OCI-LY3 (cell line): ENCODE results near the gene CACNA1E.

Experiments
- H2AFZ ChIP-seq: fragments of 200-600, 300-600 bp; shearing (Covaris generic); 2 replicates; pipeline ENCODE4 v1.6.0; 2014; ENCODE audit warnings: antibody characterized with exemption, low read depth, low read length
- H3K27ac ChIP-seq: fragments of 200-600, 300-600 bp; sonication (generic); 2 replicates; pipeline ENCODE4 v1.5.1; 2014; ENCODE audit warnings: mild to moderate bottlenecking, low read length, moderate library complexity, mixed read lengths
- H3K27me3 ChIP-seq: fragments of 200-600, 300-600 bp; sonication (generic); 2 replicates; pipeline ENCODE4 v1.6.1; 2014; ENCODE audit warnings: low read depth, low read length, mixed read lengths
- H3K36me3 ChIP-seq: fragments of 200-600, 300-600 bp; sonication (generic); replicated peaks from 2 replicates; pipeline ENCODE3; 2014; ENCODE audit warnings: low read depth, low read length, mixed read lengths
- H3K4me1 ChIP-seq: fragments of 300-600, 200-600 bp; sonication (generic); 2 replicates; pipeline ENCODE4 v1.6.1; 2014; ENCODE audit warnings: low read length, mixed read lengths
- H3K4me2 ChIP-seq: fragments of 200-600, 300-600 bp; sonication (generic); 2 replicates; pipeline ENCODE4 v1.6.1; 2014; ENCODE audit warnings: low read length, mixed read lengths
- H3K4me3 ChIP-seq: fragments of 300-600, 200-600 bp; sonication (generic); 2 replicates; pipeline ENCODE4 v1.5.1; 2014; ENCODE audit warnings: antibody characterized with exemption, mild to moderate bottlenecking, low read length, moderate library complexity
- H3K79me2 ChIP-seq: fragments of 300-600, 200-600 bp; shearing (Covaris generic); 2 replicates; pipeline ENCODE4 v1.6.1; 2014; ENCODE audit warnings: mild to moderate bottlenecking, low read length, mixed read lengths
- H3K9ac ChIP-seq: fragments of 300-600, 200-600 bp; shearing (Covaris generic); 2 replicates; pipeline ENCODE4 v1.6.0; 2014; ENCODE audit warnings: mild to moderate bottlenecking, low read length, moderate library complexity
- H3K9me3 ChIP-seq: fragments of 200-600, 300-600 bp; shearing (Covaris generic); 2 replicates; pipeline ENCODE4 v1.6.1; 2014; ENCODE audit warnings: low read length, mixed read lengths; ENCODE audit not compliant: insufficient read depth
- H4K20me1 ChIP-seq: fragments of 200-600, 300-600 bp; sonication (generic); 2 replicates; pipeline ENCODE4 v1.6.1; 2016; ENCODE audit warnings: low read length, mixed read lengths; ENCODE audit not compliant: insufficient read depth
- EZH2phosphoT487 ChIP-seq: fragments of 200-600 bp; shearing (Covaris generic); IDR thresholded peaks from 2 replicates; pipeline ENCODE4 v1.6.1; 2018; ENCODE audit warnings: antibody characterized with exemption, mixed run types, low read depth
- TF ChIP-seq, protein P1 (sequence below): fragments of 200-600, 300-600 bp; sonication (generic); IDR thresholded peaks from 2 replicates; pipeline ENCODE4 v1.5.1; 2014; ENCODE audit warnings: antibody characterized with exemption, low read length, low read depth

Gene CACNA1E

GRCh38 chr1:181651276-181651675 is 168.0 kb downstream of the CACNA1E start:
- no peaks in the 10 kb centered on the region for H3K79me2 ChIP-seq
- H3K27me3 ChIP-seq: peaks cover 34% of the 10 kb centered on the region
- no peak overlapping the region for H2AFZ ChIP-seq
- H3K4me3 ChIP-seq: no peak overlapping the region
- no peak overlapping the region for H3K9ac ChIP-seq
- no peak overlapping the region for H3K27ac ChIP-seq
- TF ChIP-seq EZH2phosphoT487: no peak
- TF ChIP-seq, protein P1, sequence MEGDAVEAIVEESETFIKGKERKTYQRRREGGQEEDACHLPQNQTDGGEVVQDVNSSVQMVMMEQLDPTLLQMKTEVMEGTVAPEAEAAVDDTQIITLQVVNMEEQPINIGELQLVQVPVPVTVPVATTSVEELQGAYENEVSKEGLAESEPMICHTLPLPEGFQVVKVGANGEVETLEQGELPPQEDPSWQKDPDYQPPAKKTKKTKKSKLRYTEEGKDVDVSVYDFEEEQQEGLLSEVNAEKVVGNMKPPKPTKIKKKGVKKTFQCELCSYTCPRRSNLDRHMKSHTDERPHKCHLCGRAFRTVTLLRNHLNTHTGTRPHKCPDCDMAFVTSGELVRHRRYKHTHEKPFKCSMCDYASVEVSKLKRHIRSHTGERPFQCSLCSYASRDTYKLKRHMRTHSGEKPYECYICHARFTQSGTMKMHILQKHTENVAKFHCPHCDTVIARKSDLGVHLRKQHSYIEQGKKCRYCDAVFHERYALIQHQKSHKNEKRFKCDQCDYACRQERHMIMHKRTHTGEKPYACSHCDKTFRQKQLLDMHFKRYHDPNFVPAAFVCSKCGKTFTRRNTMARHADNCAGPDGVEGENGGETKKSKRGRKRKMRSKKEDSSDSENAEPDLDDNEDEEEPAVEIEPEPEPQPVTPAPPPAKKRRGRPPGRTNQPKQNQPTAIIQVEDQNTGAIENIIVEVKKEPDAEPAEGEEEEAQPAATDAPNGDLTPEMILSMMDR: no peak
- no peaks in the 10 kb centered on the region for H4K20me1 ChIP-seq
- no peaks in the 10 kb centered on the region for H3K36me3 ChIP-seq
- no peak overlapping the region for H3K4me2 ChIP-seq
- H3K9me3 ChIP-seq: no peaks in the 10 kb centered on the region
- H3K4me1 ChIP-seq: no peaks in the 10 kb centered on the region

- Histone ChIP-seq H3K4me1 (no peaks in the 10 kb centered on the region), H3K9ac (no peak overlapping the region), H3K79me2 (no peaks in the 10 kb centered on the region), H3K4me3 (no peak overlapping the region), H3K36me3 (no peaks in the 10 kb centered on the region), H4K20me1 (no peaks in the 10 kb centered on the region), H3K9me3 (no peaks in the 10 kb centered on the region), H3K27me3 (peaks cover 36% of the 10 kb centered on the region; the same call in 1 of the 2 replicates), H3K27ac (no peak overlapping the region), H2AFZ (no peak overlapping the region), H3K4me2 (no peak overlapping the region)
- TF ChIP-seq, protein P1: no peak
- no peak for TF ChIP-seq EZH2phosphoT487
Observed at GRCh38 chr1:181655756-181656155, 172.4 kb downstream of the CACNA1E start.

DNA sequence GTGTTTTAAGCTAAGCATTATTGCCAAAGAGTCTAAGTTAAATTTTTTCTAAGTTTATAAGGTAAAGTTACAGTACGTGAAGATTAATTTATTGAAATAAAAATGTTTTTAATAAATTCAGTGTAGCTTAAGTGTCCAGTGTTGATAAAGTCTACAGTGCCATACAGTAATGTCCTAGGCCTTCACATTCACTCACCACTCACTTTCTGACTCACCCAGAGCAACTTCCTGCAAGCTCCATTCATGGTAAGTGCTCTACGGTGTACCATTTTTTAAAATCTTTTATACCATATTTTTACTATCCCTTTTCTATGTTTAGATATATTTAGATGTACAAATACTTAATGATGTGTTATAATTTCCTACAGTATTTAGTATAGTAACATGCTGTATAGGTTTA is 173.2 kb downstream of the CACNA1E start:
- no peak overlapping the region for H2AFZ ChIP-seq
- peaks cover 30% of the 10 kb centered on the region; the same call in 1 of the 2 replicates for H3K27me3 ChIP-seq
- H3K9ac ChIP-seq: no peak overlapping the region
- H3K36me3 ChIP-seq: no peaks in the 10 kb centered on the region
- H3K4me1 ChIP-seq: no peaks in the 10 kb centered on the region
- TF ChIP-seq, protein P1: no peak
- no peak overlapping the region for H3K4me2 ChIP-seq
- H3K4me3 ChIP-seq: no peak overlapping the region
- H4K20me1 ChIP-seq: no peaks in the 10 kb centered on the region
- no peaks in the 10 kb centered on the region for H3K79me2 ChIP-seq
- H3K9me3 ChIP-seq: no peaks in the 10 kb centered on the region
- no peak overlapping the region for H3K27ac ChIP-seq

- Histone ChIP-seq H4K20me1 (no peaks in the 10 kb centered on the region), H3K27ac (no peak overlapping the region), H3K4me1 (no peaks in the 10 kb centered on the region), H3K9ac (no peak overlapping the region), H3K9me3 (no peaks in the 10 kb centered on the region), H2AFZ (no peak overlapping the region), H3K4me2 (no peak overlapping the region), H3K79me2 (no peaks in the 10 kb centered on the region), H3K36me3 (no peaks in the 10 kb centered on the region), H3K27me3 (peaks cover 43% of the 10 kb centered on the region; the same call in 1 of the 2 replicates), H3K4me3 (no peak overlapping the region)
- TF ChIP-seq EZH2phosphoT487: no peak
- TF ChIP-seq, protein P1: no peak
Observed at GRCh38 chr1:181658581-181658980, 175.3 kb downstream of the CACNA1E start.
